HCT116 (cell line): Measurements from ENCODE around the gene GNG7. TPM values are rescaled to one million over a fixed set of nuclear protein-coding genes. Genes with fewer than 3 reads are reported as not detected.

Experiments
- ATAC-seq: fragments of 200-7000 bp; cut with Tn5 transposase; 2 replicates; pipeline ENCODE4 v1.9.1; 2020; ENCODE audit warnings: mild to moderate bottlenecking, moderate library complexity
- BruUV-seq: library from RNA; stranded (reverse); fragments of 400-500 nt; replicated peaks from 2 replicates; lab custom pipeline; 2021; lab: Mats Ljungman, UMichigan
- CTCF ChIA-PET: fragments of 300-600 bp; sonication (Branson Sonifier 250); formaldehyde crosslinking; loops from one replicate; lab custom pipeline; 2021; ENCODE audit warnings: antibody characterized with exemption; lab: Charles Lee
- POLR2A ChIA-PET: fragments of 300-600, 350-600 bp; sonication (Branson Sonifier 250); formaldehyde crosslinking; loops from one replicate; lab custom pipeline; 2021; ENCODE audit warnings: antibody characterized with exemption; lab: Charles Lee
- RAD21 ChIA-PET, 2 experiments: fragments of 300-600 bp; sonication (Branson Sonifier 250); formaldehyde crosslinking; loops; one replicate each; lab custom pipeline; 2023; ENCODE audit warnings: low total read pairs in 2 of 2; ENCODE audit not compliant: uncharacterized antibody in 2 of 2, unreplicated experiment in 2 of 2, low non-redundant PET in 1 of 2; lab: Charles Lee
- DNase-seq: peaks from one replicate; pipeline ENCODE4 v3.0.0-alpha.2; 2010; ENCODE audit warnings: low read depth, low spot score
- H2AFZ ChIP-seq: fragments of 200-600 bp; shearing (Covaris generic), sonication (generic); 2 replicates; pipeline ENCODE4 v1.6.1; 2017; ENCODE audit warnings: low read depth, mixed run types, mixed read lengths, antibody characterized with exemption, low read length; ENCODE audit not compliant: poor library complexity, severe bottlenecking
- H3K27ac ChIP-seq: 2 replicates; pipeline ENCODE4 v1.5.1; 2012; ENCODE audit warnings: low read depth, low read length
- H3K27me3 ChIP-seq: fragments of 200-600 bp; sonication (generic); 2 replicates; pipeline ENCODE4 v1.6.1; 2016; ENCODE audit warnings: mixed run types, low read length, mixed read lengths; ENCODE audit not compliant: insufficient read depth
- H3K36me3 ChIP-seq, 2 experiments: fragments of 200-500 bp in 1 of 2; fragments of 200-600 bp in 1 of 2; sonication (Bioruptor generic) in 1 of 2; sonication (generic) in 1 of 2; 2 replicates each; pipeline versions ENCODE4 v1.5.1 to v1.6.1; 2014 to 2016; ENCODE audit warnings: low read length in 2 of 2, inconsistent platforms in 1 of 2, mixed read lengths in 1 of 2, mixed run types in 1 of 2; ENCODE audit not compliant: insufficient read depth in 2 of 2, control insufficient read depth in 1 of 2
- H3K4me1 ChIP-seq, 2 experiments: fragments of 200-600 bp in 1 of 2; sonication (generic) in 1 of 2; 2 replicates each; pipeline versions ENCODE4 v1.5.1 to v1.6.1; 2012 to 2017; ENCODE audit warnings: low read length in 2 of 2, inconsistent platforms in 1 of 2, mild to moderate bottlenecking in 1 of 2, mixed read lengths in 1 of 2, mixed run types in 1 of 2, moderate library complexity in 1 of 2; ENCODE audit not compliant: insufficient read depth in 2 of 2, control insufficient read depth in 1 of 2
- H3K4me2 ChIP-seq: fragments of 200-600 bp; sonication (generic); 2 replicates; pipeline ENCODE4 v1.6.1; 2017; ENCODE audit warnings: mixed run types, low read length, mixed read lengths
- H3K4me3 ChIP-seq, 2 experiments: fragments of 200-600 bp in 1 of 2; sonication (generic) in 1 of 2; replicated peaks in 1 of 2; 2 replicates each; pipeline ENCODE4 v1.5.1; 2011 to 2016; ENCODE audit warnings: low read length in 2 of 2, control low read depth in 1 of 2, low read depth in 1 of 2, mild to moderate bottlenecking in 1 of 2, mixed read lengths in 1 of 2, mixed run types in 1 of 2
- H3K79me2 ChIP-seq: fragments of 200-600 bp; sonication (generic); 2 replicates; pipeline ENCODE4 v1.6.1; 2017; ENCODE audit warnings: mild to moderate bottlenecking, mixed run types, low read length, moderate library complexity, mixed read lengths; ENCODE audit not compliant: insufficient read depth
- H3K9ac ChIP-seq: fragments of 200-600 bp; sonication (generic); 2 replicates; pipeline ENCODE4 v1.6.1; 2016; ENCODE audit warnings: low read length, mixed read lengths
- H3K9me2 ChIP-seq: fragments of 200-600 bp; sonication (generic), shearing (Covaris generic); 2 replicates; pipeline ENCODE4 v1.6.1; 2017; ENCODE audit warnings: mixed run types, mild to moderate bottlenecking, moderate library complexity; ENCODE audit not compliant: insufficient read depth
- H3K9me3 ChIP-seq, 2 experiments: fragments of 200-500 bp in 1 of 2; fragments of 200-600 bp in 1 of 2; sonication (Bioruptor generic) in 1 of 2; sonication (generic) in 1 of 2; 2 replicates each; pipeline ENCODE4 v1.6.1; 2014 to 2017; ENCODE audit warnings: low read length in 2 of 2, mixed read lengths in 2 of 2, inconsistent platforms in 1 of 2, low read depth in 1 of 2, mild to moderate bottlenecking in 1 of 2, mixed run types in 1 of 2, moderate library complexity in 1 of 2; ENCODE audit not compliant: control insufficient read depth in 1 of 2, insufficient read depth in 1 of 2
- H4K20me1 ChIP-seq: fragments of 200-600 bp; sonication (generic), shearing (Covaris generic); 2 replicates; pipeline ENCODE4 v1.6.1; 2017; ENCODE audit warnings: mixed run types, mild to moderate bottlenecking, moderate library complexity; ENCODE audit not compliant: insufficient read depth
- EZH2phosphoT487 ChIP-seq: fragments of 200-600 bp; IDR thresholded peaks from 2 replicates; pipeline ENCODE4 v1.6.1; 2018; ENCODE audit warnings: antibody characterized with exemption, borderline replicate concordance
- JUND ChIP-seq: IDR thresholded peaks from 2 replicates; pipeline ENCODE4 v1.6.1; 2012
- MAX ChIP-seq: IDR thresholded peaks from 2 replicates; pipeline ENCODE4 v1.6.1; 2012
- POLR2A ChIP-seq: IDR thresholded peaks from 2 replicates; pipeline ENCODE4 v1.7.0; 2011; ENCODE audit warnings: borderline replicate concordance; ENCODE audit not compliant: insufficient read depth, insufficient read length; ENCODE audit errors: extremely low read depth
- RAD21 ChIP-seq: IDR thresholded peaks from 2 replicates; pipeline ENCODE4 v1.6.1; 2012; ENCODE audit warnings: low read depth, mild to moderate bottlenecking
- SIN3A ChIP-seq: IDR thresholded peaks from 2 replicates; pipeline ENCODE4 v1.6.1; 2012; ENCODE audit warnings: low read depth
- SP1 ChIP-seq: IDR thresholded peaks from 2 replicates; pipeline ENCODE4 v1.6.1; 2012; ENCODE audit warnings: low read depth
- SRF ChIP-seq: IDR thresholded peaks from 2 replicates; pipeline ENCODE4 v1.6.1; 2012; ENCODE audit warnings: low read depth
- TCF7L2 ChIP-seq: IDR thresholded peaks from 2 replicates; pipeline ENCODE4 v1.7.0; 2011; ENCODE audit warnings: borderline replicate concordance, inconsistent platforms; ENCODE audit not compliant: insufficient read depth, insufficient read length; ENCODE audit errors: extremely low read depth
- intact Hi-C: fragments of 100-400 bp; cut with micrococcal nuclease; formaldehyde crosslinking; loops from 2 replicates; pipeline ENCODE4 v1.10.0; 2022
- total RNA-seq: library from RNA; stranded (reverse); gene quantifications from one replicate; pipeline ENCODE4 v1.2.1, GENCODE V29; 2021; ENCODE audit not compliant: unreplicated experiment
- TF ChIP-seq, protein P1 (sequence below): IDR thresholded peaks from 2 replicates; pipeline ENCODE4 v1.6.1; 2011; ENCODE audit warnings: mild to moderate bottlenecking, low read length, moderate library complexity; ENCODE audit not compliant: insufficient replicate concordance; ENCODE audit errors: extremely low read depth
- TF ChIP-seq, protein P2 (sequence below): IDR thresholded peaks from 2 replicates; pipeline ENCODE4 v1.6.1; 2012

Gene GNG7
- total RNA-seq, 1 experiment from 2014 or later = 11.3 TPM

- no peak overlapping the region for H3K9ac ChIP-seq
- no peaks in the 10 kb centered on the region for H3K27me3 ChIP-seq
- no peaks in the 10 kb centered on the region for H3K9me2 ChIP-seq
- ATAC-seq (no peak), DNase-seq (no peak)
- H3K36me3 ChIP-seq = peaks cover 2 to 20% of the 10 kb centered on the region in 2 experiments; a peak in 1 of 4 replicates
- ChIA-PET RAD21 (no interaction called here), POLR2A (no interaction called here), CTCF (no interaction called here)
- no peak overlapping the region for H3K4me2 ChIP-seq
- peaks cover 8 to 25% of the 10 kb centered on the region in 2 experiments for H3K4me1 ChIP-seq
- TF ChIP-seq JUND (no peak), SRF (no peak), SIN3A (no peak), SP1 (no peak), MAX (no peak), RAD21 (no peak), EZH2phosphoT487 (no peak), POLR2A (no peak), TCF7L2 (no peak)
- TF ChIP-seq, protein P1, sequence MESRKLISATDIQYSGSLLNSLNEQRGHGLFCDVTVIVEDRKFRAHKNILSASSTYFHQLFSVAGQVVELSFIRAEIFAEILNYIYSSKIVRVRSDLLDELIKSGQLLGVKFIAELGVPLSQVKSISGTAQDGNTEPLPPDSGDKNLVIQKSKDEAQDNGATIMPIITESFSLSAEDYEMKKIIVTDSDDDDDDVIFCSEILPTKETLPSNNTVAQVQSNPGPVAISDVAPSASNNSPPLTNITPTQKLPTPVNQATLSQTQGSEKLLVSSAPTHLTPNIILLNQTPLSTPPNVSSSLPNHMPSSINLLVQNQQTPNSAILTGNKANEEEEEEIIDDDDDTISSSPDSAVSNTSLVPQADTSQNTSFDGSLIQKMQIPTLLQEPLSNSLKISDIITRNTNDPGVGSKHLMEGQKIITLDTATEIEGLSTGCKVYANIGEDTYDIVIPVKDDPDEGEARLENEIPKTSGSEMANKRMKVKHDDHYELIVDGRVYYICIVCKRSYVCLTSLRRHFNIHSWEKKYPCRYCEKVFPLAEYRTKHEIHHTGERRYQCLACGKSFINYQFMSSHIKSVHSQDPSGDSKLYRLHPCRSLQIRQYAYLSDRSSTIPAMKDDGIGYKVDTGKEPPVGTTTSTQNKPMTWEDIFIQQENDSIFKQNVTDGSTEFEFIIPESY = no peak
- TF ChIP-seq, protein P2, sequence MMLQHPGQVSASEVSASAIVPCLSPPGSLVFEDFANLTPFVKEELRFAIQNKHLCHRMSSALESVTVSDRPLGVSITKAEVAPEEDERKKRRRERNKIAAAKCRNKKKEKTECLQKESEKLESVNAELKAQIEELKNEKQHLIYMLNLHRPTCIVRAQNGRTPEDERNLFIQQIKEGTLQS = no peak
- intact Hi-C loops = no loop called here
- no peak overlapping the region for H3K4me3 ChIP-seq
- H3K27ac ChIP-seq = no peak overlapping the region
- BruUV-seq = no TSS peak
- peaks cover 19% of the 10 kb centered on the region for H3K79me2 ChIP-seq
- no peaks in the 10 kb centered on the region for H3K9me3 ChIP-seq
- H2AFZ ChIP-seq = no peak overlapping the region
- peaks cover 14% of the 10 kb centered on the region; the same call in 1 of the 2 replicates for H4K20me1 ChIP-seq
Measured at GRCh38 chr19:2481466-2481865, 221.0 kb downstream of the GNG7 start.
